Prostate gland (tissue), 2 donors: ENCODE measurements around the gene LGALS4.

ENCODE experiments used
- POLR2A ChIP-seq: fragments of 450-650 bp; IDR thresholded peaks from one replicate; pipeline ENCODE4 v1.6.1; 2016; ENCODE audit warnings: antibody characterized with exemption, mild to moderate bottlenecking
- POLR2AphosphoS5 ChIP-seq: sonication (generic); formaldehyde crosslinking; IDR thresholded peaks from one replicate; pipeline ENCODE4 v1.6.1; 2017; ENCODE audit warnings: antibody characterized with exemption
- TF ChIP-seq, protein P1 (sequence below), 4 experiments: fragments of 200-600 bp in 2 of 4; fragments of 450-650 bp in 2 of 4; sonication (generic) in 2 of 4; IDR thresholded peaks; 1 replicate in 3 of 4; 2 replicates in 1 of 4; pipeline ENCODE4 v1.5.1; 2016 to 2019; ENCODE audit warnings: antibody characterized with exemption in 4 of 4, mild to moderate bottlenecking in 2 of 4, moderate library complexity in 2 of 4

DNA sequence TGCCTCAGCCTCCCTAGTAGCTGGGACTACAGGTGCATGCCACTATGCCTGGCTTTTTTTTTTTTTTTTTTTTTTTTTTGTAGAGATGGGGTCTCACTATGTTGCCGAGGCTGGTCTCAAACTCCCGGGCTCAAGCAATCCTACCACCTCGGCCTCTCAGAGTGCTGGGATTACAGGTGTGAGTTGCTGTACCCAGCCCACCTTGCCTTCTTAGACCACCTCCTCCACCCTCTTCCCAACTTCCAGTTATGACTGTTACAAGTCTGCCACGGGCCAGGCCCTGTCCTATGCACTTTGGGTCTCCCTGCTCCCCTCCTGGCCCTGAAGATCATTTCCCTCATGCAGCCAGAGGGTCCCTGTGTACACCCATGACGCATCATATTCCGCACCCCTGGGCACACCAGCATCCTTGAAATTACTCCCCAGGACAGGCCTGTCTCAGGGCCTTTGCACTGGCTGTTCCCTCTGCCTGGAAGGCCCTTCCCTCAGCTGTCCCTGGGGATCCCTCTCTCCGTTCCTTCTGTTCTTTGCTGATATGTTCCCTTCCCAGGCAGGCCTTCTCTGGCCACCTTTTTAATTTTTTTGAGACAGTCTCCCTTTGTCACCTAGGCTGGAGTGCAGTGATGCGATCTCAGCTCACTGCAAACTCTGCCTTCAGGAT, 3.0 kb downstream of the LGALS4 start:
- TF ChIP-seq POLR2AphosphoS5, result no peak
- TF ChIP-seq, protein P1, sequence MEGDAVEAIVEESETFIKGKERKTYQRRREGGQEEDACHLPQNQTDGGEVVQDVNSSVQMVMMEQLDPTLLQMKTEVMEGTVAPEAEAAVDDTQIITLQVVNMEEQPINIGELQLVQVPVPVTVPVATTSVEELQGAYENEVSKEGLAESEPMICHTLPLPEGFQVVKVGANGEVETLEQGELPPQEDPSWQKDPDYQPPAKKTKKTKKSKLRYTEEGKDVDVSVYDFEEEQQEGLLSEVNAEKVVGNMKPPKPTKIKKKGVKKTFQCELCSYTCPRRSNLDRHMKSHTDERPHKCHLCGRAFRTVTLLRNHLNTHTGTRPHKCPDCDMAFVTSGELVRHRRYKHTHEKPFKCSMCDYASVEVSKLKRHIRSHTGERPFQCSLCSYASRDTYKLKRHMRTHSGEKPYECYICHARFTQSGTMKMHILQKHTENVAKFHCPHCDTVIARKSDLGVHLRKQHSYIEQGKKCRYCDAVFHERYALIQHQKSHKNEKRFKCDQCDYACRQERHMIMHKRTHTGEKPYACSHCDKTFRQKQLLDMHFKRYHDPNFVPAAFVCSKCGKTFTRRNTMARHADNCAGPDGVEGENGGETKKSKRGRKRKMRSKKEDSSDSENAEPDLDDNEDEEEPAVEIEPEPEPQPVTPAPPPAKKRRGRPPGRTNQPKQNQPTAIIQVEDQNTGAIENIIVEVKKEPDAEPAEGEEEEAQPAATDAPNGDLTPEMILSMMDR (IDR thresholded peaks at IDR 0.05), result no peak
- TF ChIP-seq POLR2A, result no peak
